Stimulated activated CD4-positive, alpha-beta T cell treated with anti-CD3 and anti-CD28 coated beads, Interleukin-2, amount 100 ng/mL, for 4 hours (primary cell): ENCODE results near the gene TBPL1.
"Not testable (repeated sequence)": the region's sequence is repeated elsewhere in the genome, so short reads cannot be mapped to it uniquely, and the experiment has no call there.

Source experiments
- DNase-seq: peaks from one replicate; pipeline ENCODE4 v3.0.0-alpha.2; 2020; ENCODE audit warnings: low read depth

TBPL1 gene

DNA sequence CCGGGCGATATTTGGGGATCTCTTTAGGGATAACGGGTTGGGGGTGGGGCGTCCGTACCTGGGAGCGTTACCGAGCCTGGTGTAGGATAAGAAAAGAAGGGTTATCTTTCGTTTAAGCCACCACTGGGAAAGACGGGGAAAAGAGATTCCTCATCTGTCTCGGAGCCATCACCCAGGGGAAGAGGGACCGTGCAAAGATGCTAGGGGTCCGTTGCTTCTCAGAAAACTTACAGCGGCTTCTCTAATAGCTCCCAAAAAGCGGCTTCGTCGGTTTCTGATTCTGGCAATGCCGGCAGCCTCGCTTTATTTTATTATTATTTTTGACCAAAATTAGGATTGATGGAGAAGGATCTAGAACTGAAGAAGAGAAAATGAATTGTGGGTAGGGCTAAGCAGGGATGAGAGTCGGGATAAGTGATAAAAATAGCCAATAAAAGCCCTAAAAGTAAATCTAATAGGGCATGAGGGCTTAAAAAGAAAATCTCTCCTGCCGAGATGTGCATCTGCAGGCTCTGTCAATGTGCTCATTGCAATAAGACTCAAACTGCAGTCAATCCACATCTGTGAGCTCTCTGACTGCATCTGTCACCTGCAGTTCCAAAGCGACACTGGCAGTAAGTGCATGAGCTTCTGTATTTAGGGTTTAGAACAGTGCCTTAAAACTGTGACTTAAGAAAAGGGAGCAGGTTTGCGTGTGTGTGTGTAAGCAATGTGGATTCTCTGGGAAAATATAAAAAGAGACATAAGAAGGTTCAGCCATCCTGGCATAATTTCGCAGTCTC lies 801 bp downstream of the TBPL1 start:
- DNase-seq = no peak

DNA sequence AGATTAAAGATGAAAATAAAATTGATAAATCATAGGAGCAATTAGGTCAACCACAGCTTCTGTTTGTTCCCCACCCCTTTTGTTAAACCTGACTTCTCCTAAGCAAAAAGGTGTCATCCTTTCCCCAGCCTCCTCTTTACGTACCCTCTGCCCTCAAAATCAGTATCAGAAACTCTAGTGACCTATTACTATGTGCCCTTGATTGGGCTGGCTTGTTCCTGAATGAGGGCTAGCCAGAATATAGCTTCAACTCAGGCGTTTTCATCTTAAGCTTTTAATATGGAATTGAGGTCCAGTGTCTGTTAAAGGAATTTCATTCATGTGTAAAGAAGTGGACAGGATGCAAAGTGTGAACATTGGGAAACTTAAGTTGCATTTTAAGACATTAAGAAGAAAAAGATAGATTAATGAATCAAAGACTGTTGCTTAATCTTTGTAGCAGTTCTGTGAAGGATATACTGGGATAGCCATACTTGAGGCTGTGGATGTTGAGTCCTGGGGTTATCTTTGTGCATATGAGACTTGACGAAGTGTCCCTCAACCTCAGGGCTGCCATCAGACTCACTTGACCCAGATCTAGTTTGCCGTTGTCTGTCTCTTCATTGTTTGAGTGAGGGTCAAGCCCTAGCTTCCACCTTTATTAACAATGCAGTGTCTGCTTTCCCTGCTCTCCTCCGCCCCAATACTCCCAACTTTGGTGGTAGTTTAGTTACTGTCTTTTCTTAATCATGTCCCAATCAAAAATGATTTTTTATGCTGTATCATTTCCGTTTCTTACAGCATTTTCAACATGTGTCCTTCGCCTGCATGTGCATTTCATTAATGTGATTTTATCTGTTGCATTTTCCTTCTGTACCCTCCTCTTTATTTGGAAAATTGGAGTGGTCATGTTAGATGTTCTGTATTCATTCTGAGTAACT lies 1.9 kb downstream of the TBPL1 start:
- no peak for DNase-seq

GRCh38 chr6:133955582-133956415 lies 2.8 kb downstream of the TBPL1 start:
- no peak for DNase-seq

DNA sequence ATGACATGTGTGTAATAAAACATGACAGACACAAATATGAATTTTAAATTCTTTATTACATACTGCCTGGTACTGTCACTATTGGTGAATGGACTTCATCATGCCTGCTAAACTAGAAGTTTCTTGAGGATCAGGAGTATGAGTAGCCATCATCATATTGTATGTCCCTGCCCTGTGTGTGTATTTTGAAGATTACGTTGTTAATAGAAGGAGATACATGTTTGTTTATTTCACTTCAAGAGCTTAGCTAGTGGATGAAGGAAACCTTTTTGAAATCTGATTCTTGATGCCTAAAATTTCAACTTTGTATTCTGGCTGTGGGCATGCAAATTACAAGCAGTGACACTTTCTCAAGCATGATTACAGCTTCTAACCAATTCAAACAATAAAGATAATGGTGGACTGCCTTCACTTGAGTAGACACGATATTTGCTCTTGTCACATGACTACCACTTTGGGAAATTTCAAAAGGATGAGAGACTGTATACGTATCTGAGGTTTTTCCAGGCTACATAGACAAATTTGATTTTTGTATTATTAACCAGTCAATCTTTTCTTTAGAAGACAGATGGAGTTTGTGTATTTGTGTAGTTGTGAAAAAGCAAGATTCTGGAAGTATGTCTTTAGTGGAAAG lies 3.5 kb downstream of the TBPL1 start:
- no peak for DNase-seq

DNA sequence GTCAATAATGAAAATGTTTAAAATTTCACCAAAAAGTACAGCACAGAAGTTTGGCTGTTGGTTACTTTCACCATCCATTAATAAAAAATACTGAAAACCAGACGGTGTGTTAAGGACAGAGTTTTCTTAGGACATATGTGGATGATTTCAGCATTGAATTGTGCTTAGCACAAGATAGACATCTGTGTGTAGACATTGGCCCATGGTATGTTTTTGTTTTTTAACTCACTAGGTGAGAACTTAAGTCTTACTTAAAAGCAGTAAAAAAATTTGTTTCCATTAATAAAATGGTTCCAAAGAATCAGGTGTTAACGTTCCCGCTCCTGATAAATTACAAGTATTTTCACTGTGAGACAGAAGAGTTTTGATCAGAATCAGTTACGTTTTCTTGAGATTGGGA lies 4.2 kb downstream of the TBPL1 start:
- no peak for DNase-seq

GRCh38 chr6:133957780-133958242 lies 4.8 kb downstream of the TBPL1 start:
- no peak for DNase-seq

DNA sequence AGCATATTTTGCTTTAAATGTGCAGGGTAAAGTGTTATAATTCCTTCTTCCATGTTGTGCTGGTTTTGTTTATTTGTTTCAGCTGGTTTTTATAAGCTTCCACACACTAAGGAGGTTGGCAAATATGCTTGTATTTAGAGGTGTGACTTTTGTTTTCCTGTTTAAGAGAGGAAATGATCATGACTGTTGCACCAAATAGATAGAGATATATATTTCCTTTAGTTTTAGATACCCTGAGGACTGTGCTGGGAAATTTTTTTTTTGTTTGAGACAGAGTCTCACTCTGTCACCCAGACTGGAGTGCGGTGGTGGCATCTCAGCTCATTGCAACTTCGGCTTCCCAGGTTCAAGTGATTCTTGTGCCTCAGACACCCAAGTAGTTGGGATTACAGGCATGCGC lies 5.8 kb downstream of the TBPL1 start:
- DNase-seq = no peak

GRCh38 chr6:133959667-133960368 lies 6.8 kb downstream of the TBPL1 start:
- DNase-seq = no peak

DNA sequence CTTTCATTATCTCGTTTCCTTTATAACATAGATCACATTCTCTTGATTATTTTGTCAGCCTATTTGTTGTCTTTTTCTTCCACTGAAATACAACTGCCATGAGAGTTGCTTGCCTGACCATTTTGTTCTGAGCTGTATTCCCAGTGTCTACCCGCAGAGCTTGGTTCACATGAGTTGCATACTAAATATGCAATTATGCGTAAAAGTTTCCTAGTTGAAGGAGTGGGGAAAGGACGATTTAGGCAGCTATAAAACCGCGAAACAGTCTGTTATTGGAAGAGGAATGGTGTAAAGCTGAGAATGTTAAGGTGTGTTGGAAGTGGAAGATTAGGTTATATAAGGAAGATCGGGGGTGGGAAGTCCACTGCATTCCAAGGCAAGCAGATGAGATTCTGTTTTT lies 8.8 kb downstream of the TBPL1 start:
- no peak for DNase-seq

DNA sequence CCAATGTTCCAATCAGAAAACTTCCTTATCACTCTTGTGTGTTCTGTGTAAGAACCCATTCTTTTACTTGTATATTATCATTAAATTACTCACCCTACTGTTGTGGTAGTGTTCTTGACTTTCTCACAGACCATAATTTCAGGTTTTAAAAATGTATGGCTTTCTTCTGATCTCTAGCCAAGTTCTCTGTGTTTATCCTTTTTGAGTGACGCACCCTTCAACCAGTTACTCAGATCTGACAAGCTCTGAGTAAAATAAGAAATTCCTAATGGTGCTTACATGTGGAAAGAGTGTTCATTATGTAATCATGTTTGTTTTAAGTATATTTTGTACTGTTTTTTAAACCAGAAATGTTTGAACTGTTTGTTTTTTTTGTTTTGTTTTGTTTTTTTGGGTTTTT lies 11.0 kb downstream of the TBPL1 start:
- no peak for DNase-seq

DNA sequence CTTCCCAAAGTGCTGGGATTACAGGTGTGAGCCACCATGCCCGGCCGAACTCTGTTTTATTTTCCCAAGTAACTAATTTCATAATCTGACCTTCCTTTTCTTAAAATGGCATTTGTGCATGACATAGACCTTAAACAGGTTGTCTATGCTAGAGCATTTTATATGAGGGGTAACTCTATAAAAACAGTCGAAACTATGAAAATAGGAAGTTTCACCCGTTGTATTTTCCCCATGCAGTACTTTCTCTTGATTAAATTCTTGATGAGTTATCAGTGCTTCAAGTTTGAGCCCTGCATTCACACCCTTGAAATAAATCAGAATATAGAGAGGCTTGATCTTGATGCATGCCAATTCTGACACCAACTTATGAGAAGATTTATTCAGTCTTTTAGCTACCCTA lies 11.7 kb downstream of the TBPL1 start:
- DNase-seq = no peak

DNA sequence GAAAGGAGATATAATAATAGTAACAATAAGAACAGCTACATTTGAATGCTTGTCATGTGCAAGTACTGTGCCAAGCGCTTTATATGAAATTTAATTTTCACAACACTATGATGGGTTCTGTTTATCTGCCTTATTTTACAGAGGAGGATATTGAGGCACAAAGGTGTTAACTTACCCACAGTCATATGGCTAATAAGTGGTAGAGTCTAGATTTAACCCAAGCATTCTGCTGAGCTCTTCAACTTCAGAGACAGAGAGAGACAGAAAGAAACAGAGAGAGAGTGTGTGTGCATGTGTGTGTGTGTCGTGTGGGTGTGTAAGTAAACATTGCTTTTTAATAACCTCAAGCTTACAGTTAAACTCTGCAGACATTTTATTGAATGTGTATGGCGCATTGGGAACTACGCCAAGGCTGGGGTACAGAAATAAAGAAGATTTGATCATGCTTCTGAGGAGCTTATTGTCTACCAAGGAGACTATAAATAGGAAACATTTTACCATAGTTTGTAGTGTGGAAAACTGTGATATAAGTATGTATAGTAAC lies 12.9 kb downstream of the TBPL1 start:
- no peak for DNase-seq

GRCh38 chr6:133966654-133967329 lies 13.8 kb downstream of the TBPL1 start:
- no peak for DNase-seq

DNA sequence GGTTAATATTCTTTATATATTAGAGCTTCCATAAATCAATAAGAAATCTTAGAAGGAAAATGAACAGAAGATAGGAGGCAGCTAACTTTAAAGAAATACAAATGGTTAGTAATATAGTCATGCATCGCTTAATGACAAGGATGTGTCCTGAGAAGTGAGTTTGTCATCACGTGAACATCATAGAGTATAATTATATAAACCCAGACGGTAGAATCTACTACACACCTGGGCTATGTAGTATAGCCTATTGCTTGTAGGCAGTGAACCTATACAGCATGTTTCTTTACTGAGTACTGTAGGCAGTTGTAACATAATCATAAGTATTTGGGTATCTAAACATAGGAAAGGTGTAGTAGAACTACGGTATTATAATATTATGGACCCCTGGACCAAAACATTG lies 14.3 kb downstream of the TBPL1 start:
- no peak for DNase-seq

GRCh38 chr6:133967835-133968234 lies 14.8 kb downstream of the TBPL1 start:
- DNase-seq = not testable (repeated sequence)

DNA sequence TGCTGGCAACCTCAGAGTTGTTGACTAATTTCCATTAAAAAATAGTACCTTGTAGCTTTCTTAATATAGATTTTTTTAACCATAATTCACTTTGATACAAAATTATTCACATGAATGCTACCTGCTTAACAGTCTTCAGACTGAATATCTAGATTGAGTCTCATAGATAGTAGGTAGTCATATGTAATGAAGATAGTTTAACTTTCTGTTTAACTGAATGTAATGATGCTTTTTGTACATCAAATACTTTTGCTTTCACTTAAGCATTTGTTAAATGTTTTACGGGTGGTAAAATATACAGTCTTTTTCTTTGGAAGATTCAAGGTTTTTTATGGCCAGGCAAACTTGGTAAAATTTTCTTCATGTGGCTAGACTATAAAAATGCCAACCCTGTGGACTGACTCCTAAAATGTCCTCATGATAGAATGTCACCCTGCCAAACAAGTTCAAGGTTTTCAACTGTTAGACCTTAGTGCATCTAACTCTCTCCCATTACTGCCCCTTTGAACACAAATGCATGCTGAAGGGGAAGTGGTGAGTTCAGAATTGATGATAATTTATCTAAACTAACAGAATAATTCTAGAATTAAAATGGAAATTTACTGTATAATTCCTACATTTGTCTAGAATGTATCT lies 16.4 kb downstream of the TBPL1 start:
- DNase-seq = no peak

DNA sequence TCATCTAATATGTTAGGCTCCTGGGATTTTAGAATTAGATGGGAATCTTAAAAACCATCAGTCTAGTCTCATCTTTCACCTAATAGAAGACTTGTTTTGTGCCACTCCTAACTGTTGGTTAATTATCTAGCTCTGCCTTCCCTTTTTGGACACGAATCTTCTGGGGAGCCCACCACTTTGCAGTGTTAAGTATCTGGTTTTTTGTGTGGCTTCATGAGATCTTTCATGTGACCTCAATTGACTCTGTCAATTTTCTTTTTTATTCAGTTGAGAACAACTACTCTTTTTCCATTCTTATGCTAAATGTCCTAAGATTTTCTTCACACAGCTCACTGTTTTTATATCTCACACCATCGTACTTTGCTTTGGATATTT lies 16.9 kb downstream of the TBPL1 start:
- DNase-seq = no peak

DNA sequence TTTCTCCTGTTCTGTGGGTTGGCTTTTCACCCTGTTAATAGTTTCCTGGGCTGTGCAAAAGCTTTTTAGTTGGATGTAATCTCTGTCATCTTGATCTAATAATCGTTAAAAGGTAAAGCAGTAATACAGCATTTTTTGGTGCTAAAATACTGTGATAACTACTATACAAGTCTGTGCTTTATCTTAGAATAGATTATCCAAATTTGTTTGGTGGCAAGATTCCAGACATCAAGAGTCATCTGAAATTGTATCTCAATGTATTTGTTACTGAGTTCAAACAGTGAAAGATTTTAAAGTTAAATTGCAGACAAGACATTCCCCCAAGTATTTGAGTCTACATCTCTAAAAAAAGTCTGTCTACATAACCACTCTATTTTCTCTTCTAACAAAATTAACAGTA lies 18.8 kb downstream of the TBPL1 start:
- no peak for DNase-seq

DNA sequence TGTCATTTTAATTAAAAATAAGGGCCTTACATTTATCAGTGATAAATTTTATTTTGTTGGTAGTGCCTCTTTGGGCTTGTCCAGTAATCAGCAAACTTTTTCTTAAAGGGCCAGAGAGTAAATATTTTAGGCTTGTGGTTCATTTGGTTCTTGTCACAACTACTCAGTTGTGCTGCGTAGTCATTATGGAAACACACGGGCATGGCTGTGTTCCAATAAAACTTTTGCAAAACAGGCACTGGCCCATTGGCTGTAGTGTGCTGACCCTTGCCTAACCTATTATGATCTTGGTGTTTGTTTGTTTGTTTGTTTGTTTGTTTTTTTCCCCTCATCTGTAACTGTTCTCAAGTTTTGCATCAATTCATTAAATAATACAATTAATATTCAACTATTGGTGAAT lies 19.4 kb downstream of the TBPL1 start:
- DNase-seq = no peak
